ENCODE data around the gene COASY. TPM values are rescaled to one million over a fixed set of nuclear protein-coding genes. Genes with fewer than 3 reads are reported as not detected.
A peak's percentile ranks its signal among the peaks of the same experiment; 100 is the strongest.

The COASY gene
- total RNA-seq, 1 donor from 2014 or later, result 109 TPM

DNA sequence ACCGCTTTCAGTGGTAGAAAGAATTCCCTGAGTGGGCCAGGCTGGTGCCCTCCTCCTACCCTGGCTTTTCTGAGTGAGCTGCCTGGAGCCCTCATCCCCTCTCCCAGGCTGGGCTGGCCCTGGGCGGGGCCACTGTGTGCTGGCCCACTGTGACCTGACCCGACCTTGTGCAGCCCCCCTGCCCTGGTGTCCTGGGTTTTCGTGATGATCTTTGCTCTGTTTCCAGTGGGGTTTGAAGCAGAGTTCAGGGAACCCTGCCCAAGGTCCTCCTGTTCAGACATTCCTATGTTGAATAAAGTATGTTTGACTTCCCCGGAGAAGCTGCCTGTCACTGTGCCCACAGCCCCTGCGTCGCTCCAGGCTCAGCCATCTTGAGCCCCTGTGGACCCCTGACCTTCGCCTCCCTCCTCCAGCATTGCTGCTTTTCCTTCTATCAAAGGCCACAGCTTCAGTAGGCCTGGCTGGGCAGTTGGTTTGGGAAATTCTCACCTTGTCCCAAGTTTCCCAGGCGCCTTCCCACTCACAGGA, 39.6 kb upstream of the COASY start:
- Mint-ChIP-seq H3K27me3 (peaks cover 3% of the 10 kb centered on the region), H3K27ac (no peak overlapping the region), H3K36me3 (ENCODE audit: low read depth) (no peaks in the 10 kb centered on the region), H3K4me3 (no peak overlapping the region), H3K4me1 (peaks cover 6% of the 10 kb centered on the region), H3K9me3 (no peaks in the 10 kb centered on the region)
- DNase-seq, result no peak
- intact Hi-C loops (cut with micrococcal nuclease), result no loop called here

DNA sequence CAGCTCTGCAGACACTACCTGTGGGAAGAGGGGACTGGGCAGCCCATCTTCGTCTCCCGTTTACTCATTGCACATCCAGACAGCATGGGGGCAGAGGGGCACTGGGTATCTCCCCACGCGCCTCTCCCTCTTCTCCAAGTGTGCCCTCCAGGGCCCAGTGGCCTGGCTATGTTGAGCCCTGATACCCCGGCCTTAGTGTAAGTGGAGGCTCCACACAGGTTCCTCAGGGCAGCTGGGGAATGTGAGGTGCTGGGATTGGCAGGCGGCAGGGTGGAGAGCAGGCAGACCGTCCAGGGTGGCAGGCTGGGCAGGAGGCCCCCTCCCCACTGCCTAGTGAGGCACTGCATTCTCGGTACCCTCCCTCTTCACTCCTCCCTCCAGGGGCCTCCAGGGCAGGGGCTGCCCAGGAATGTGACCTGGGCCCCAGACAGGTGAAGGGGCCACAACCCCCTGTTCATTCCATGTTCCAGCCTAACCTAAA, 39.1 kb upstream of the COASY start:
- no peak overlapping the region for H3K27ac Mint-ChIP-seq
- intact Hi-C loops (cut with micrococcal nuclease), result no loop called here

DNA sequence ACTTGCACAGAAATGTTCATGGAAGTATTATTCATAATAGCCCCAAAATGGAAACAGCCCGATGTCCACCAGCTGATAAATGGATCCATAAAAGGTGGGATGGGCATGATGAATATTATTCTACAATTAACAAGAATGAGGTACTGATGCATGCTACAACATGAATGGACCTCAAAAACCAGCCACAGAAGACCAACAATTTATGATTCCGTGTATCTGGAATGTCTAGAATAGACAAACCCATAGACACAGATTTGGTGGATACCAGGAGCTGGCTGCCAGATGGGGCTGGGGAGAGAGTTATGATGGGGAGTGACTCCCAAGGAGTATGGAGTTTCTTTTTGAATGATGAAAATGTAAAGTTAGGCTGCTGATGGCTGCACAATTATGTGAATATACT, 36.7 kb upstream of the COASY start:
- no peaks in the 10 kb centered on the region for H3K9me3 Mint-ChIP-seq
- H3K36me3 Mint-ChIP-seq (ENCODE audit: low read depth), result no peaks in the 10 kb centered on the region
- no peak overlapping the region for H3K27ac Mint-ChIP-seq
- peaks cover 3% of the 10 kb centered on the region for H3K27me3 Mint-ChIP-seq
- no peak for DNase-seq
- no peak overlapping the region for H3K4me3 Mint-ChIP-seq
- H3K4me1 Mint-ChIP-seq, result peaks cover 9% of the 10 kb centered on the region
- intact Hi-C loops (cut with micrococcal nuclease), result loop anchor here (5.0 kb wide), 1 partner anchor 213 kb away; no protein-coding TSS in a partner anchor

More for the DNA sequence above, 39.1 kb upstream of the COASY start:
- no peak overlapping the region for H3K4me3 Mint-ChIP-seq
- peaks cover 3% of the 10 kb centered on the region for H3K27me3 Mint-ChIP-seq
- no peak for DNase-seq
- H3K9me3 Mint-ChIP-seq, result no peaks in the 10 kb centered on the region
- peaks cover 3% of the 10 kb centered on the region for H3K4me1 Mint-ChIP-seq
- no peaks in the 10 kb centered on the region for H3K36me3 Mint-ChIP-seq (ENCODE audit: low read depth)

DNA sequence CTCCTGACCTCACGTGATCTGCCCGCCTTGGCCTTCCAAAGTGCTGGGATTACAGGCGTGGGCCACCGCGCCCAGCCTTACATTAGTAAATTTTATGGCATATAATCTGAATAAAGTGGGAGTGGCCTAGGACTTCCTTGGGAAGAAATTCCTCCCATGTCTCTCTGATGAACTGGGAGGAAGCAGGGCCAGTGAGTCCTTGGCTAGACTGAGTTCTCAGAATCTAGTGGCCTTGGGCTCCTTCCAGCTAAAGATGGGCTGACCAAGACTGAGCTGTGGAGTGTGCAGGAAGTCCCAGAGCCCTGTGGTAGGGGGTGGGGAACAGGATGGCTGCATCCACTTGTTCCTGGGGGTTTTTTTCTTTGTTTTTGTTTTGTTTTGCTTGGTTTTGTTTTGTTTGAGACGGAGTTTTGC, 35.9 kb upstream of the COASY start:
- Mint-ChIP-seq H3K27me3 (peaks cover 3% of the 10 kb centered on the region), H3K27ac (no peak overlapping the region), H3K36me3 (ENCODE audit: low read depth) (no peaks in the 10 kb centered on the region), H3K4me3 (no peak overlapping the region), H3K4me1 (peaks cover 16% of the 10 kb centered on the region), H3K9me3 (no peaks in the 10 kb centered on the region)
- DNase-seq, result no peak
- intact Hi-C loops (cut with micrococcal nuclease), result loop anchor here (2.0 to 5.0 kb wide), 2 partner anchors 97 to 214 kb away; no protein-coding TSS in a partner anchor

DNA sequence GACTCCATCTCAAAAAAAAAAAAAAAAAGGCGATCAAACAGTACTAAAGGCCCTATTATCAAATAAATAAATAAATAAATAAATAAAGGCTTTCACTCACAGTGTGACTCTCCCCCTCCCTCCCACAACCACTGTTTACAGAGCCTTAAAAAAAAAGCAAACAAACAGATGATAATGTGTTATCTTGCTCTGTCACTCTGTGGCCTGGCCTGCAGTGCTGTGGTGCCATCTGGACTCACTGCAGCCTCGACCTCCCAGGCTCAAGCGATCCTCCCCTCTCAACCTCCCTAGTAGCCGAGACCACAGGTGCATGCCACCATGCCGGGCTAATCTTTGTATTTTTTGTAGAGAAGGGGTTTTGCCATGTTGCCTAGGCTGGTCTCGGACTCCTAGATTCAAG, 34.0 kb upstream of the COASY start:
- no peak overlapping the region for H3K27ac Mint-ChIP-seq
- H3K4me1 Mint-ChIP-seq, result peaks cover 24% of the 10 kb centered on the region

GRCh38 chr17:42529061-42529460, 32.9 kb upstream of the COASY start:
- Mint-ChIP-seq H3K4me3 (no peak overlapping the region), H3K9me3 (no peaks in the 10 kb centered on the region), H3K27me3 (peaks cover 13% of the 10 kb centered on the region), H3K27ac (no peak overlapping the region), H3K4me1 (peaks cover 26% of the 10 kb centered on the region), H3K36me3 (ENCODE audit: low read depth) (no peaks in the 10 kb centered on the region)
- DNase-seq, result no peak
- intact Hi-C loops (cut with micrococcal nuclease), result loop anchor here (5.0 kb wide), 1 partner anchor 217 kb away; no protein-coding TSS in a partner anchor

More for the DNA sequence above, 34.0 kb upstream of the COASY start:
- no peaks in the 10 kb centered on the region for H3K9me3 Mint-ChIP-seq
- no peak for DNase-seq
- no peaks in the 10 kb centered on the region for H3K36me3 Mint-ChIP-seq (ENCODE audit: low read depth)
- intact Hi-C loops (cut with micrococcal nuclease), result loop anchor here (2.0 to 5.0 kb wide), 2 partner anchors 99 to 216 kb away; no protein-coding TSS in a partner anchor
- H3K27me3 Mint-ChIP-seq, result peaks cover 7% of the 10 kb centered on the region
- no peak overlapping the region for H3K4me3 Mint-ChIP-seq

DNA sequence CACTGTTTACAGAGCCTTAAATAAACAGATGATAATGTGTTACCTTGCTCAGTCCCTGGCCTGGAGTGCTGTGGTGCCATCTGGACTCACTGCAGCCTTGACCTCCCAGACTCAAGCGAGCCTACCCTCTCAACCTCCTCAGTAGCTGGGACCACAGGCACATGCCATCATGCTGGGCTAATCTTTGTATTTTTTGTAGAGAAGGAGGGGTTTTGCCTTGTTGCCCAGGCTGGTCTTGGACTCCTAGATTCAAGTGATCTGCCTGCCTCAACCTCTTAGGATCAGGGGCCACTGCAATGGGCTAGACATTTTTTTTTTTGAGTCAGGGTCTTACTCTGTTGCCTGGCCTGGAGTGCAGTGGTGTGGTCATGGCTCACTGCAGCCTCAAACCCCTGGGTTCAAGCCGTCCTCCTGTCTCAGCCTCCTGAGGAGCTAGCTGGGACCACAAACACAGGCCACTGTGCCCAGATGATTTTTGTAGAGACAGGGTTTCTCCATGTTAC, 30.9 kb upstream of the COASY start:
- Mint-ChIP-seq H3K4me1 (peaks cover 33% of the 10 kb centered on the region), H3K27ac (no peak overlapping the region), H3K4me3 (no peak overlapping the region), H3K9me3 (no peaks in the 10 kb centered on the region), H3K36me3 (ENCODE audit: low read depth) (no peaks in the 10 kb centered on the region), H3K27me3 (peaks cover 10% of the 10 kb centered on the region)
- intact Hi-C loops (cut with micrococcal nuclease), result no loop called here
- no peak for DNase-seq

DNA sequence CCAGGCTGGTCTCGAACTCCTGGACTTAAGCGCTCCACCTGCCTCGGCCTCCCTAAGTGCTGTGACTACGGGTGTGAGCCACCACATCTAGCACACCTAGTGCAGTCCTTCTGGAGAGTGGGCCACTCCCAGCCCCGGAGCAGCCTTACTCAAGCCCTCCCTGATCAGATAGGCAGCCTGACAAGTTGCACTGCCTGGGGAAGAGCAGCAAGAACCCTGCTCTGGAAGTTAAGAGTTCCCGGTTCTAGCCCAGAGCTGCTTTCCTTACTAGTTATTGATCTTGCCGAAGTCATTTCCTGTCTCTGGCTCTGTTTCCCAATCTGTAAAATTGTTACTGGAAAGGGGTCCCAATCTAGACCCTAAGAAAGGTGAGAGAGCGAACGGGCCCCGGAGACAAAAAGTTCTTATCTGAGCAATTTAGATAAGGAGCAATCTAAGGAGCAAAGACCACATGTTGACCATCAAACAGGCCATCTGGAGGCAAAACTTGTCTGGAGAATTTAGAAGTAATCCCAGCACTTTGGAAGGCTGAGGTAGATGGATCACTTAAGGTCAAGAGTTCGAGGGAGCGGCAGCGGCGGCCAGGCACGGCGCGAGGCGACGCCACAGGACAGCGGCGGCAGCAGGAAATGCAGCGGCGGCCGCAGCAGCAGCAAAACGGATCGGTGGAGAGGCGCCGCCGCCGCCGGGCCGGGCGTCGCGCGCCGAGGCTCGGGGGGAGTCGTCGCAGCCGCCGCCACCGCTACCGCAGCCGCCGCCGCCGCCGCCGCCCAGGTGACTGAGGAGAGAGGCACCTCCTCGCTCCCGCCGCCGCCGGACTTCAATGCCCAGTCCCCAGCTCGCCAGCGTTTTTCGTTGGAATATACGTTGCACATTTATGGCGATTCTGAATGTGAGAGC, 30.2 kb upstream of the COASY start:
- Mint-ChIP-seq H3K27ac (peak overlapping the region; percentile 48), H3K4me3 (peak overlapping the region; percentile 83), H3K9me3 (no peaks in the 10 kb centered on the region), H3K4me1 (peaks cover 33% of the 10 kb centered on the region), H3K36me3 (ENCODE audit: low read depth) (no peaks in the 10 kb centered on the region), H3K27me3 (peaks cover 10% of the 10 kb centered on the region)
- intact Hi-C loops (cut with micrococcal nuclease), result no loop called here
- peak; percentile 88 for DNase-seq

DNA sequence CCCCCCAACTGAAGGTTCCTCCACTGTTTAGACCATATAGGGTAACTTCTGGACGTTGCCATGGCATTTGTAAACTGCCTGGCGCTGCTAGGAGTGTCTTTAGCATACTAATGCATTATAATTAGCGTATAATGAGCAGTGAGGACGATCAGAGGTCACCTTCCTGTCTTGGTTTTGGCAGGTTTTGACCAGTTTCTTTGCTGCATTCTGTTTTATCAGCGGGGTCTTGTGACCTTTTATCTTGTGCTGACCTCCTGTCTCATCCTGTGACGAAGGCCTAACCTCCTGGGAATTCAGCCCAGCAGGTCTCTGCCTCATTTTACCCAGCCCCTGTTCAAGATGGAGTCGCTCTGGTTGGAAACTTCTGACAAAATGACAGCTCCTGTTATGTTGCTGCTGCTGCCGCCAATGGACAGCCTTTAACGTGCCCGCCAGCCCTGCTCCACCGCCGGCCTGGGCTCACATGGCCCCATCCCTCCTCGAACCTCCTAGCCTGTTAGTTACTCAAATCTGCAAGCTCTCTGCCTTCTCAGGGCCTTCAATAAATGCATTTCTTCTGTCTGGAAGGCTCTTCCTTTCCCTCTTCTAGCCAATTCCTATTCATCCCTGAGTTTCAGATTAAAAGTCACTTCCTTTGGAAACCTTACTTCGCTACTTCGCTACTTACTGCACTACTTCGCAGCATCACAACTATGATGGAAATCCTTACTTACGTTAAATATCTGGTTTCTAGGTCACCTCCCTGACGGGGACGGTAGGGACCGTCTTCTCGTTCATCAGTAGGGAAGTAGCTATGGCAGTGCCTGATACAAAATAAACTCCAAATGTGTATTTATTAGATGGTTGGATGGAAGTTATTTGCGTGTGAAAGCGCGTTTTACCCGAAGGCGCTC, 26.5 kb upstream of the COASY start:
- Mint-ChIP-seq H3K4me1 (peaks cover 32% of the 10 kb centered on the region), H3K9me3 (no peaks in the 10 kb centered on the region), H3K36me3 (ENCODE audit: low read depth) (peaks cover 11% of the 10 kb centered on the region), H3K27ac (peak overlapping the region; percentile 84), H3K27me3 (peaks cover 10% of the 10 kb centered on the region), H3K4me3 (peak overlapping the region; percentile 85)
- intact Hi-C loops (cut with micrococcal nuclease), result loop anchor here (1.0 to 2.0 kb wide), 2 partner anchors 19 to 142 kb away; no protein-coding TSS in a partner anchor
- DNase-seq, result no peak

DNA sequence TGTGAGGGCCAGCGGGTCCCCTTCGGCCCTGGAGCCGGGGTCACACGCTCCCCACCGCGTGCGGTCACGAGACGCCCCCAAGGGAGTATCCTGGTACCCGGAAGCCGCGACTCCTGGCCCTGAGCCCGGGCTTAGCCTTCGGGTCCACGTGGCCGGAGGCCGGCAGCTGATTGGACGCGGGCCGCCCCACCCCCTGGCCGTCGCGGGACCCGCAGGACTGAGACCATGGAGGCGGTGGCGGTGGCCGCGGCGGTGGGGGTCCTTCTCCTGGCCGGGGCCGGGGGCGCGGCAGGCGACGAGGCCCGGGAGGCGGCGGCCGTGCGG, 25.9 kb upstream of the COASY start, which contains the start of gene NAGLU:
Gene NAGLU (plus strand): TSS at position 194 of the 324 bp plus-strand sequence. CDS start 32 bp downstream, at position 226.
- H3K4me3 Mint-ChIP-seq, result peak within 1 kb of the TSS; percentile 91
- peaks cover 15% of the 10 kb centered on the region for H3K36me3 Mint-ChIP-seq (ENCODE audit: low read depth)
- no peaks in the 10 kb centered on the region for H3K9me3 Mint-ChIP-seq
- DNase-seq, result peak; percentile 96
- H3K27ac Mint-ChIP-seq, result peak within 1 kb of the TSS; percentile 84
- peaks cover 10% of the 10 kb centered on the region for H3K27me3 Mint-ChIP-seq
- intact Hi-C loops (cut with micrococcal nuclease), result loop anchor here (1.0 to 2.0 kb wide), 2 partner anchors 19 to 141 kb away; no protein-coding TSS in a partner anchor
- peaks cover 34% of the 10 kb centered on the region for H3K4me1 Mint-ChIP-seq

- Mint-ChIP-seq H3K36me3 (ENCODE audit: low read depth) (peaks cover 18% of the 10 kb centered on the region), H3K27ac (peak overlapping the region; percentile 84), H3K4me3 (peak overlapping the region; percentile 91), H3K4me1 (peaks cover 34% of the 10 kb centered on the region), H3K9me3 (no peaks in the 10 kb centered on the region), H3K27me3 (peaks cover 9% of the 10 kb centered on the region)
- peak; percentile 94 for DNase-seq
- intact Hi-C loops (cut with micrococcal nuclease), result loop anchor here (1.0 to 2.0 kb wide), 2 partner anchors 18 to 141 kb away; no protein-coding TSS in a partner anchor
Observed at GRCh38 chr17:42536372-42537155, 25.4 kb upstream of the COASY start.

DNA sequence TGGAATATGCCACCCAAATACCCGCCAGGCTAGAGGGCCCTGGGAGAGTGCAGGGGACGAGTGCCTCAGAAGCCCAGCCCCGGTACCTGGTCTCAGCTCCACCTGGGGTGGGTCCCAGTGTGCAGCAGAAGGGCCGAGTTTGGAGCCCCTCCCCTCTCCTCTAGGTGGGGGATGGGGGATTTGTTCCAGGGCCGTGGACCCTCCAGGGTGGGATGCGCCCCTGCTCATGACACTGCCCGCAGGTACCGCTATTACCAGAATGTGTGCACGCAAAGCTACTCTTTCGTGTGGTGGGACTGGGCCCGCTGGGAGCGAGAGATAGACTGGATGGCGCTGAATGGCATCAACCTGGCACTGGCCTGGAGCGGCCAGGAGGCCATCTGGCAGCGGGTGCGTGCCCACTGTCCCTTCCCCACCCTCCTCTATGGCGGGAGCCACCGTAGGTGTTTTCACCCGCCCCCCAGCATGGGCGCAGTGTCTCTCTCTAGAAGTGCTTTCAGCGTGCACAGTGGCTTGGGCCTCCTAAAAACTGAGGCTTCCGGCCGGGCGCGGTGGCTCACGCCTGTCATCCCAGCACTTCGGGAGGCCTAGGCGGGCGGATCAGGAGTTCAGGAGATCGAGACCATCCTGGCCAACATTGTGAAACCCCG, 24.7 kb upstream of the COASY start:
- Mint-ChIP-seq H3K27me3 (peaks cover 6% of the 10 kb centered on the region), H3K4me1 (peaks cover 32% of the 10 kb centered on the region), H3K36me3 (ENCODE audit: low read depth) (peaks cover 20% of the 10 kb centered on the region), H3K27ac (peak overlapping the region; percentile 84), H3K4me3 (peak overlapping the region; percentile 91), H3K9me3 (no peaks in the 10 kb centered on the region)
- no peak for DNase-seq
- intact Hi-C loops (cut with micrococcal nuclease), result loop anchor here (2.0 kb wide), 1 partner anchor 18 kb away; no protein-coding TSS in a partner anchor

Measured in activated CD4-positive, alpha-beta T cell treated with anti-CD3 and anti-CD28 coated beads, Interleukin-2, amount 10 ng/mL, durations not matched to agents 24 days and 14 days (primary cell).